Measurements from ENCODE around the gene SV2C.

SV2C gene

GRCh38 chr5:76388791-76389512 lies 305.8 kb downstream of the SV2C start:
- DNase-seq = no peak

- DNase-seq = no peak
Observed at GRCh38 chr5:76389513-76390154, 306.5 kb downstream of the SV2C start.

DNA sequence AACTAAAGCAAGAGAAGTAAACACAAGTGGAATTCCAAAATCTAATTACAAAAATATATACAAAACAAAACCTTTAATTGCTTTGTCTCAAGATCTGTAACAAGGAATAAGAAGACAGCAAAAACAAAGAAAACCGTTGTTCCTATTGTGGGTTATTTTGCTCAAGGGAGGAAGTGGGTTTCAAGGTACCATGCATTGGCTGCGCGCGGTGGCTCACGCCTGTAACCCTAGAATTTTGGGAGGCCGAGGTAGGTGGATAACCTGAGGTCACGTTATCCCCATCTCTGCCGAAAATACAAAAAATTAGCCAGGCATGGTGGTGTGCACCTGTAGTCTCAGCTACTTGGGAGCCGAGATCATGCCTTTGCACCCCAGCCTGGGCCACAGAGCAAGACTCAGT lies 307.8 kb downstream of the SV2C start:
- no peak for DNase-seq

- no peak for DNase-seq
Observed at GRCh38 chr5:76393035-76393680, 310.0 kb downstream of the SV2C start.

GRCh38 chr5:76397200-76397599 lies 314.0 kb downstream of the SV2C start:
- no peak for DNase-seq

- DNase-seq = no peak
Observed at GRCh38 chr5:76399268-76399667, 316.1 kb downstream of the SV2C start.

DNA sequence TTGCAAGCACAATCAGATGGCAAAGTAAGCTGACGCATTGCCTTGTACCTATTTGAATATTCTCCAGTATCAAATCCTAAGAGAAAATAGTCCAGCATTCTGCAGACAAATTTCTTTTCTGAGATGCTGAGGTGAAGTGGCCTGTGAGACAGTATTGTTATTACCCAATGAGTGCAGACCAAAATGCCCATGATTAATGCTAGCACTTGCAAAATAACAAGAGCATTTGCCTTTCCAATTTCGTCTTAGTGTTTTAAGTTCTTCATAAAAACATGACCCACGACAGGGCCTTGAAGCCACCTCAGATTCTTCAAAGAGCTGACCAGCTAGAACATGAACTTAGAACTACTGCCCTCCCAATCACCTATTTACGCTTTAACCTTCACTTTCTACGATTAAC lies 317.3 kb downstream of the SV2C start:
- DNase-seq = no peak

DNA sequence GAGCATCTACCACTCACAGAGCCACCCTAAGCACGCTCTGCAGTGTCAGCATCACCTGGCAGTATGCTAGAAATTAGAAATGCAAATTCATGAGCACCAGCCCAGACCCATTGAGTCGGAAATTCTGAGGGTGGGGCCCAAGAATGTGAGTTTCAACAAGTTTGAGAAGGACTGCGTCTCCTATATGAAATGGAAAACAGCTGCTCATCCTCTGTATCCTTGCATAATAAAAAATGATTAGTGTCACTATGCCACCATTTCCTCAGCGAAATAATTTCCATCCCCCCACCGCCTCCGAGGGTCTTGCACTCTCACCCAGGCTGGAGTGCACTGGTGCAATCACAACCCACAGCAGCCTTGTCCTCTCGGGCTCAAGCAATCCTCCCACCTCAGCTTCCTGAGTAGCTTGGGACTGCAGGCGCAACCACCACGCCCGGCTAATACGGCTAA lies 318.6 kb downstream of the SV2C start:
- DNase-seq = peak; percentile 37

GRCh38 chr5:76402251-76402885 lies 319.2 kb downstream of the SV2C start:
- DNase-seq = peak; percentile 89

DNA sequence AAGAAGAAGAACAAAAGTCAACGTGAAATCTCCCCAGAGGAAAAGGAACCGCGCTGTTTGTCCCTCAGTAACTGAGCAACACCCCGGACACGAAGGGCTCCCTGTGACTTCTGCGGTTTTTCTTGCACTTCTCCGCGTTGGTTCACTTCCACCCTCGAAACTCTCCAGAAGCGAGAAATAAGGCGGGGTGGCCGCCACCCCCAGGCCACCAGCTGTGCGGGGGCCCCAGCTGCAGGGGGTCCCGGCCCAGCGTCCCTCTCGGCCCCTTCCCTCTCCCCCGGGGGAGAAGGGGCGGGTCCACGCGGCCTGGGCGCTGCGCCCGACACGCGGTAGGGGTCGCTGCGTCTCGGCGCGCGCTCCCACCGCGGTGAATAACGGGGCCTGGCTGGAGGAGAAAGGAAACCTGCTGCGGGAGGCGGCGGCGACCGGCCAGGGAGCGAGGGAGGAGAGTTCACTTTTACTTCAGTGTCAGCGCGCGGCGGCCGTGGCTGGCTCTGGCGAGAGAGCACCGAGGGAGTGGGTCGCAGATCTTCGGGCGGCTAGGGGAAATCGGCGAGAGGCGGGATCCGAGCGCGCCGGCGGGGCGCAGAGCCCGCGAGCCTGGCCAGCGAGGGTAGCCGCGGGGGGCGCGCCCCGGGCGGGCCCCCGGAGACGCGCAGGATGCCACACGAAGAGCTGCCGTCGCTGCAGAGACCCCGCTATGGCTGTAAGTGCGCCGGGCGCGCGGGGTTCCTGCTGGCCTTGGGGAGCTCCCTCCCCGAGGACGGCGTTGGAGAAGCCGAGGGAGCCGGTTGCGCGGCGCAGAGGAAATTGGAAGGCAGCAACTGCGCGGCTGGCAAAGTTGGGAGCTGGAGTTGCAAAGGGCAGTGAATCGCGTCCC lies 319.9 kb downstream of the SV2C start, which contains the start of gene IQGAP2:
IQGAP2 (plus strand) TSS at position 400 of the 880 bp plus-strand sequence; CDS start at position 661, 261 bp downstream.
- DNase-seq = peak; percentile 91

Data from CD4-positive, alpha-beta T cell treated with Interferon gamma for 1 hour (primary cell).